Hepatocyte (in vitro differentiated cells): Measurements from ENCODE around the gene POLR3K. TPM values are rescaled to one million over a fixed set of nuclear protein-coding genes. Genes with fewer than 3 reads are reported as not detected.

Source experiments
- DNase-seq: peaks from one replicate; pipeline ENCODE4 v3.0.0-alpha.2; 2016; ENCODE audit warnings: low spot score
- H2AFZ ChIP-seq: fragments of 200-600 bp; sonication (generic); 2 replicates; pipeline ENCODE4 v1.6.0; 2016; ENCODE audit warnings: antibody characterized with exemption, mild to moderate bottlenecking
- H3K27ac ChIP-seq: fragments of 200-600 bp; sonication (generic); 2 replicates; pipeline ENCODE4 v1.5.1; 2016; ENCODE audit warnings: mild to moderate bottlenecking
- H3K27me3 ChIP-seq: fragments of 200-600 bp; sonication (generic); 2 replicates; pipeline ENCODE4 v1.6.1; 2016
- H3K36me3 ChIP-seq: fragments of 200-600 bp; sonication (generic); replicated peaks from 2 replicates; pipeline ENCODE4 v1.5.1; 2016; ENCODE audit warnings: low read depth; ENCODE audit not compliant: insufficient read depth
- H3K4me1 ChIP-seq: fragments of 200-600 bp; sonication (generic); 2 replicates; pipeline ENCODE4 v1.5.1; 2016; ENCODE audit warnings: mild to moderate bottlenecking, moderate library complexity; ENCODE audit not compliant: insufficient read depth
- H3K4me2 ChIP-seq: fragments of 200-600 bp; sonication (generic); 2 replicates; pipeline ENCODE4 v1.6.0; 2016
- H3K4me3 ChIP-seq: fragments of 200-600 bp; sonication (generic); 2 replicates; pipeline ENCODE4 v1.5.1; 2016; ENCODE audit warnings: mild to moderate bottlenecking
- H3K79me2 ChIP-seq: fragments of 200-600 bp; sonication (generic); 2 replicates; pipeline ENCODE4 v1.6.0; 2017; ENCODE audit warnings: mild to moderate bottlenecking
- H3K9me2 ChIP-seq: fragments of 200-600 bp; sonication (generic); replicated peaks from 2 replicates; pipeline ENCODE4 v1.6.0; 2017; ENCODE audit warnings: mild to moderate bottlenecking; ENCODE audit not compliant: insufficient read depth
- H3K9me3 ChIP-seq: fragments of 200-600 bp; sonication (generic); 2 replicates; pipeline ENCODE4 v1.5.1; 2016; ENCODE audit warnings: low read depth, mild to moderate bottlenecking
- H4K20me1 ChIP-seq: fragments of 200-600 bp; sonication (generic); 2 replicates; pipeline ENCODE4 v1.6.0; 2016; ENCODE audit warnings: mild to moderate bottlenecking; ENCODE audit not compliant: insufficient read depth, poor library complexity, severe bottlenecking
- EZH2 ChIP-seq: fragments of 200-600 bp; sonication (generic); IDR thresholded peaks from 2 replicates; pipeline ENCODE4 v1.6.1; 2016; ENCODE audit warnings: antibody characterized with exemption, mild to moderate bottlenecking, borderline replicate concordance
- EZH2phosphoT487 ChIP-seq: fragments of 200-600 bp; sonication (generic); IDR thresholded peaks from one replicate; pipeline ENCODE4 v1.6.1; 2018; ENCODE audit warnings: antibody characterized with exemption, mild to moderate bottlenecking, low read depth, moderate library complexity; ENCODE audit not compliant: unreplicated experiment, severe bottlenecking
- WGBS: methylation state at CpG from one replicate; pipeline ENCODE4 v1.1.6; 2016; ENCODE audit warnings: low lambda C conversion rate; ENCODE audit errors: missing lambda C conversion rate; 5-methylcytosine and 5-hydroxymethylcytosine counted together
- polyA plus RNA-seq: library from polyadenylated mRNA; unstranded; fragments of >200 nt; fragmentation: Nextera tagmentation; extraction: Ambion mirVana; gene quantifications from 2 replicates; pipeline ENCODE4 v1.2.1, GENCODE V29; 2016
- total RNA-seq: library from RNA; depleted of rRNA; stranded (reverse); fragments of >200 nt; gene quantifications from 2 replicates; pipeline ENCODE4 v1.2.3, GENCODE V29; 2014
- TF ChIP-seq, protein P1 (sequence below): fragments of 200-600 bp; sonication (generic); IDR thresholded peaks from 2 replicates; pipeline ENCODE4 v1.5.1; 2016; ENCODE audit warnings: antibody characterized with exemption, mild to moderate bottlenecking; ENCODE audit not compliant: poor library complexity

Gene POLR3K
- total and polyA plus RNA-seq, 2 experiments from 2014 or later, result 2.7 to 12.5 TPM

DNA sequence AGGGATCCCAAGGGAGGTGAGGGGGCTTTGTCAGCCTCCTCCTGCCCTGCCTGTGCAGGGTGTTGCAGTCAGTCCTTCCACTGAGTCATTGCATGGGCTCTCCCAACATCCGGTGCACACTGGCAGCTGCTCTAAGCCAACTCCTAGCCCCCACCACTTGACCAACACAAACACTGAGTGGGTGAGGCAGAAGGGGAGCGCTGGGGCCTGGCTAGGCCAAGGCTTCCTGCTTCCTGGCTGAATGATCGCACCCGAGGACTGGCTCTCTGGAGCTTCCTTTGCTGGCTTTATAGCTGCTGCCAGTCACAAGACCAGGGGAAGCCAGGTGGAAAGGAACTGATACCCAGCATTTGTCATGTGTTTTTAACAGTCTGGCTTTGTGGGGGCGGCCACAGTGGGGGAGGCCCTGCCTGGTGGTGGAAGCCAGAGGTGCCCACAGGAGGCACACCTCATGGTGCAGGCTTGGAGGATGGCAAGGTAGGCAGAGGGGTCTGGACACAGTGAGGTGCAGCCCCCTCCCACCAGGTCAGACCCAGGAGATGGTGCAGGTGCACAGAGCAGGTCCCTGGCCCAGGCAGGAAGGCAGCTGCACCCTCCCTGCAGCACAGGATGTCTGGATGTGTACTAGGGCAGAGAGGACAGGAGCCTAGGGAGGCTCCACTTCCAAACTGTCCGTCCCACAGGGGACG is 31.5 kb upstream of the POLR3K start:
- Histone ChIP-seq H4K20me1 (no peaks in the 10 kb centered on the region), H3K27ac (peak overlapping the region; percentile 16), H3K79me2 (no peaks in the 10 kb centered on the region), H3K4me3 (no peak overlapping the region), H3K27me3 (no peaks in the 10 kb centered on the region), H3K9me2 (no peaks in the 10 kb centered on the region), H3K4me2 (no peak overlapping the region), H3K9me3 (no peaks in the 10 kb centered on the region), H3K36me3 (no peaks in the 10 kb centered on the region), H3K4me1 (no peaks in the 10 kb centered on the region), H2AFZ (no peak overlapping the region)
- no peak for TF ChIP-seq EZH2phosphoT487
- TF ChIP-seq, protein P1, sequence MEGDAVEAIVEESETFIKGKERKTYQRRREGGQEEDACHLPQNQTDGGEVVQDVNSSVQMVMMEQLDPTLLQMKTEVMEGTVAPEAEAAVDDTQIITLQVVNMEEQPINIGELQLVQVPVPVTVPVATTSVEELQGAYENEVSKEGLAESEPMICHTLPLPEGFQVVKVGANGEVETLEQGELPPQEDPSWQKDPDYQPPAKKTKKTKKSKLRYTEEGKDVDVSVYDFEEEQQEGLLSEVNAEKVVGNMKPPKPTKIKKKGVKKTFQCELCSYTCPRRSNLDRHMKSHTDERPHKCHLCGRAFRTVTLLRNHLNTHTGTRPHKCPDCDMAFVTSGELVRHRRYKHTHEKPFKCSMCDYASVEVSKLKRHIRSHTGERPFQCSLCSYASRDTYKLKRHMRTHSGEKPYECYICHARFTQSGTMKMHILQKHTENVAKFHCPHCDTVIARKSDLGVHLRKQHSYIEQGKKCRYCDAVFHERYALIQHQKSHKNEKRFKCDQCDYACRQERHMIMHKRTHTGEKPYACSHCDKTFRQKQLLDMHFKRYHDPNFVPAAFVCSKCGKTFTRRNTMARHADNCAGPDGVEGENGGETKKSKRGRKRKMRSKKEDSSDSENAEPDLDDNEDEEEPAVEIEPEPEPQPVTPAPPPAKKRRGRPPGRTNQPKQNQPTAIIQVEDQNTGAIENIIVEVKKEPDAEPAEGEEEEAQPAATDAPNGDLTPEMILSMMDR, result no peak
- no peak for TF ChIP-seq EZH2
- DNase-seq, result no peak
- 83% methylated on average over 7 of the region's 7 CpGs for WGBS

DNA sequence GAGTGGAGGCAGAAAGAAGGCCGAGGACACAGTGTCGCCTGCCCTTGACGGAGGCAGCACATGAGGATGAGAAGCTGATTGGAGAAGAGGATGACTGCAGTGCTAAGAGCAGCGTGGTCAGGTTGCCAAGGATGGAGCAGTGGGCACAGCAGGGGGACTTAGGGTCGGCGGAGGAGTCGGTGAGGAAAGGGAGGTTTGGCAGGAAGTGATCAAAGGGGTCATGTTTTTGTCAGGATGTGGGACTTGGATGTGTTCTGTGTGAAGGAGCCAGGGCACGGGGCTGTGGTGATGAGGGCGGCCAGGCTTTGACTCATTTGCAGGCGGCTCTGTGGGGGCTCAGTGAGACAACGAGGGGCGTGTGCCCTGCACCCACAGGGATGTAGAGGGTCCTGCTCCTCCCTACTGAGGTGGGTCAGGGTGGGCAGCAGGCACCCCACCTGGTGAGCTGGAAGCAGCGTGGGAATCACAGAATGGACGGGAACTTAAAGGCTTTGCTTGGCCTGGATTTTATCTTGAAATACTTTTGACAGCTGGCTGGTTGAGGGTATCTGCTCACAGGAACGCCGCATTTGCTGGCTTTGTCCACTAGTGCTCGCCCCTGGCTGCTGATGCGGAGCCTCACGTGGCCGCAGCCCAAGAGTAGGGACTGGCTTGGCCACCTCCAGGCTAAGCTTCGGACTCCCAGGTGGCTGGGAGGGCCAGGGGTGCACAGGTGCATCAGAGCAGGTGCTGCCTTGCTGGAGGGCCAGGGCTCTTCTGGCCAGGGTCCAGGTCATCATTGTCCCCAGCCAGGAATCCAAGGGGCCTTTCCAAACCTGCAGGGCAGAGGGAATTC is 30.6 kb upstream of the POLR3K start:
- peaks cover 2% of the 10 kb centered on the region for H3K79me2 ChIP-seq
- no peak overlapping the region for H3K4me3 ChIP-seq
- H4K20me1 ChIP-seq, result no peaks in the 10 kb centered on the region
- H3K4me2 ChIP-seq, result no peak overlapping the region
- no peaks in the 10 kb centered on the region for H3K9me2 ChIP-seq
- H3K4me1 ChIP-seq, result peaks cover 1% of the 10 kb centered on the region
- WGBS, result 78% methylated on average over 21 of the region's 21 CpGs
- H3K36me3 ChIP-seq, result no peaks in the 10 kb centered on the region
- no peak overlapping the region for H3K27ac ChIP-seq
- H3K9me3 ChIP-seq, result no peaks in the 10 kb centered on the region
- TF ChIP-seq EZH2phosphoT487 (no peak), EZH2 (no peak)
- TF ChIP-seq, protein P1, result no peak
- H2AFZ ChIP-seq, result no peak overlapping the region
- no peak for DNase-seq
- H3K27me3 ChIP-seq, result no peaks in the 10 kb centered on the region

DNA sequence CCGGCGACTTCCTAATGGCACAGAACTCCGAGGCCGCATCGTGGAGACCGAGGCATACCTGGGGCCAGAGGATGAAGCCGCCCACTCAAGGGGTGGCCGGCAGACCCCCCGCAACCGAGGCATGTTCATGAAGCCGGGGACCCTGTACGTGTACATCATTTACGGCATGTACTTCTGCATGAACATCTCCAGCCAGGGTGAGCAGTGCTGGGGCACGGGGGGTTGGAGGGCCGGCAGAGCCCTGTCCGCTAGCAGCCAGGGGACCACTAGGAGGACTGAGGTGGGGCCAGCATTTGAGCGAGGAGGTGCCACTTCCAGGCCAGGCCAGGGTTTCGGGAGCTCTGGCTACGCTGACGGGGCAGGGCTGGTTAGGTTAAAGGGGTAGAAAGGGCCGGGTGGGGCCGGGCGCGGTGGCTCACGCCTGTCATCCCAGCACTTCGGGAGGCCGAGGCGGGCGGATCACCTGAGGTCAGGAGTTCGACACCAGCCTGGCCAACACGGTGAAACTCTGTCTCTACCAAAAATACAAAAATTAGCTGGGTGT is 29.7 kb upstream of the POLR3K start:
- Histone ChIP-seq H3K27me3 (no peaks in the 10 kb centered on the region), H3K79me2 (peaks cover 7% of the 10 kb centered on the region), H3K9me3 (no peaks in the 10 kb centered on the region), H2AFZ (no peak overlapping the region), H3K4me2 (no peak overlapping the region), H3K36me3 (no peaks in the 10 kb centered on the region), H3K4me1 (peaks cover 6% of the 10 kb centered on the region), H3K27ac (no peak overlapping the region), H3K4me3 (no peak overlapping the region), H4K20me1 (no peaks in the 10 kb centered on the region), H3K9me2 (no peaks in the 10 kb centered on the region)
- WGBS, result 96% methylated on average over 31 of the region's 31 CpGs
- no peak for DNase-seq
- TF ChIP-seq, protein P1, result no peak
- TF ChIP-seq EZH2 (no peak), EZH2phosphoT487 (no peak)
